Stimulated activated memory B cell treated with anti-CD40 and anti-IgM and Interleukin-4, amounts not matched to agents 10 μg/mL and 1 μg/mL and 100 μg/mL, for 72 hours (primary cell): ENCODE results near the gene RNASEH1.
"Not testable (repeated sequence)": the region's sequence is repeated elsewhere in the genome, so short reads cannot be mapped to it uniquely, and the experiment has no call there.

Experiments used
- ATAC-seq: fragments of 150-1000 bp; cut with Tn5 transposase; 2 replicates; pipeline ENCODE4 v1.10.0; 2021
- H3K27ac Mint-ChIP-seq: one replicate; pipeline ENCODE4 v1.8.0; 2022; ENCODE audit warnings: mild to moderate bottlenecking, mixed read lengths
- H3K27me3 Mint-ChIP-seq: one replicate; pipeline ENCODE4 v1.8.0; 2022; ENCODE audit warnings: mixed read lengths
- H3K36me3 Mint-ChIP-seq: one replicate; pipeline ENCODE4 v1.8.0; 2022; ENCODE audit warnings: mixed read lengths
- H3K4me1 Mint-ChIP-seq: one replicate; pipeline ENCODE4 v1.8.0; 2022; ENCODE audit warnings: mixed read lengths
- H3K4me3 Mint-ChIP-seq: one replicate; pipeline ENCODE4 v1.8.0; 2022; ENCODE audit warnings: mild to moderate bottlenecking, moderate library complexity, mixed read lengths
- H3K9me3 Mint-ChIP-seq: one replicate; pipeline ENCODE4 v1.8.0; 2022; ENCODE audit warnings: mixed read lengths

The RNASEH1 gene

GRCh38 chr2:3498783-3499394, 59.2 kb downstream of the RNASEH1 start:
- no peak for ATAC-seq
- Mint-ChIP-seq H3K9me3 (no peaks in the 10 kb centered on the region), H3K4me1 (no peaks in the 10 kb centered on the region), H3K27me3 (no peaks in the 10 kb centered on the region), H3K27ac (no peak overlapping the region), H3K36me3 (peaks cover 71% of the 10 kb centered on the region), H3K4me3 (no peak overlapping the region)

- H3K4me3 Mint-ChIP-seq, H3K4me1 Mint-ChIP-seq, ATAC-seq, H3K9me3 Mint-ChIP-seq, H3K27me3 Mint-ChIP-seq, H3K27ac Mint-ChIP-seq: not testable (repeated sequence)
- H3K36me3 Mint-ChIP-seq = peaks cover 56% of the 10 kb centered on the region
Observed at GRCh38 chr2:3496708-3497080, 61.4 kb downstream of the RNASEH1 start.
